MM.1S (cell line): Measurements from ENCODE around the gene HNMT.

Experiments
- EZH2 ChIP-seq: fragments of 300-600 bp; sonication (generic); optimal IDR thresholded peaks from 2 replicates; pipeline ENCODE3; 2017; ENCODE audit warnings: low read depth, mild to moderate bottlenecking, antibody characterized with exemption, low read length, mixed read lengths
- EZH2phosphoT487 ChIP-seq: fragments of 300-600 bp; sonication (generic); IDR thresholded peaks from 2 replicates; pipeline ENCODE4 v1.6.1; 2018; ENCODE audit warnings: antibody characterized with exemption, low read length
- TF ChIP-seq, protein P1 (sequence below): fragments of 300-600 bp; sonication (generic); IDR thresholded peaks from 2 replicates; pipeline ENCODE4 v1.5.1; 2016; ENCODE audit warnings: antibody characterized with exemption, low read length, mixed read lengths

- TF ChIP-seq EZH2 (no peak), EZH2phosphoT487 (no peak)
- TF ChIP-seq, protein P1, sequence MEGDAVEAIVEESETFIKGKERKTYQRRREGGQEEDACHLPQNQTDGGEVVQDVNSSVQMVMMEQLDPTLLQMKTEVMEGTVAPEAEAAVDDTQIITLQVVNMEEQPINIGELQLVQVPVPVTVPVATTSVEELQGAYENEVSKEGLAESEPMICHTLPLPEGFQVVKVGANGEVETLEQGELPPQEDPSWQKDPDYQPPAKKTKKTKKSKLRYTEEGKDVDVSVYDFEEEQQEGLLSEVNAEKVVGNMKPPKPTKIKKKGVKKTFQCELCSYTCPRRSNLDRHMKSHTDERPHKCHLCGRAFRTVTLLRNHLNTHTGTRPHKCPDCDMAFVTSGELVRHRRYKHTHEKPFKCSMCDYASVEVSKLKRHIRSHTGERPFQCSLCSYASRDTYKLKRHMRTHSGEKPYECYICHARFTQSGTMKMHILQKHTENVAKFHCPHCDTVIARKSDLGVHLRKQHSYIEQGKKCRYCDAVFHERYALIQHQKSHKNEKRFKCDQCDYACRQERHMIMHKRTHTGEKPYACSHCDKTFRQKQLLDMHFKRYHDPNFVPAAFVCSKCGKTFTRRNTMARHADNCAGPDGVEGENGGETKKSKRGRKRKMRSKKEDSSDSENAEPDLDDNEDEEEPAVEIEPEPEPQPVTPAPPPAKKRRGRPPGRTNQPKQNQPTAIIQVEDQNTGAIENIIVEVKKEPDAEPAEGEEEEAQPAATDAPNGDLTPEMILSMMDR, result no peak
Observed at GRCh38 chr2:137947032-137947727, 17.1 kb upstream of the HNMT start.
